WTC11 (cell line): Measurements from ENCODE around the gene TNIK. TPM values are rescaled to one million over a fixed set of nuclear protein-coding genes. Genes with fewer than 3 reads are reported as not detected.

ENCODE experiments used
- ATAC-seq: fragments of 200-7000 bp; cut with Tn5 transposase; 2 replicates; pipeline ENCODE4 v1.10.0; 2021; ENCODE audit warnings: mild to moderate bottlenecking, moderate library complexity
- CTCF ChIA-PET: fragments of 300-600 bp; sonication (Branson Sonifier 250); formaldehyde crosslinking; loops from one replicate; lab custom pipeline; 2021; ENCODE audit warnings: antibody characterized with exemption; lab: Charles Lee
- POLR2A ChIA-PET: fragments of 350-600 bp; sonication (Branson Sonifier 250); formaldehyde crosslinking; loops from one replicate; lab custom pipeline; 2021; ENCODE audit warnings: antibody characterized with exemption; lab: Charles Lee
- DNase-seq: peaks from one replicate; pipeline ENCODE4 v3.0.0; 2021; ENCODE audit warnings: low spot score
- H3K27ac Mint-ChIP-seq: 2 replicates; pipeline ENCODE4 v1.8.0; 2021; ENCODE audit warnings: mixed read lengths
- H3K27me3 Mint-ChIP-seq: 2 replicates; pipeline ENCODE4 v1.8.0; 2021; ENCODE audit warnings: low read depth, mild to moderate bottlenecking, moderate library complexity, mixed read lengths
- H3K36me3 Mint-ChIP-seq: 2 replicates; pipeline ENCODE4 v1.8.0; 2021; ENCODE audit warnings: mixed read lengths
- H3K4me1 Mint-ChIP-seq: 2 replicates; pipeline ENCODE4 v1.8.0; 2022; ENCODE audit warnings: mixed read lengths
- H3K4me3 Mint-ChIP-seq: 2 replicates; pipeline ENCODE4 v1.8.0; 2021; ENCODE audit warnings: mild to moderate bottlenecking, moderate library complexity, mixed read lengths
- H3K9me3 Mint-ChIP-seq: 2 replicates; pipeline ENCODE4 v1.8.0; 2021; ENCODE audit warnings: mixed read lengths
- CREB1 ChIP-seq: sonication (generic); formaldehyde crosslinking; IDR thresholded peaks from 2 replicates; pipeline ENCODE4 v1.8.0; 2023; ENCODE audit warnings: mild to moderate bottlenecking, missing genetic modification reagents
- CTCF ChIP-seq: fragments of 200-600 bp; IDR thresholded peaks from 2 replicates; pipeline ENCODE4 v1.8.0; 2022; ENCODE audit warnings: antibody characterized with exemption
- EMX1 ChIP-seq: fragments of 250-450 bp; sonication (Bioruptor Pico); IDR thresholded peaks from 2 replicates; pipeline ENCODE4 v1.8.0; 2021; ENCODE audit warnings: mild to moderate bottlenecking
- FOXK1 ChIP-seq: sonication (generic); formaldehyde crosslinking; IDR thresholded peaks from 2 replicates; pipeline ENCODE4 v1.8.0; 2022; ENCODE audit warnings: mild to moderate bottlenecking, moderate library complexity, missing genetic modification reagents
- IRF2 ChIP-seq: sonication (generic); formaldehyde crosslinking; IDR thresholded peaks from 2 replicates; pipeline ENCODE4 v1.8.0; 2022; ENCODE audit warnings: low read depth, missing genetic modification reagents, borderline replicate concordance
- JAZF1 ChIP-seq: fragments of 250-450 bp; sonication (Bioruptor Pico); IDR thresholded peaks from 2 replicates; pipeline ENCODE4 v1.9.0; 2021; ENCODE audit warnings: moderate library complexity, mild to moderate bottlenecking, inconsistent platforms
- MAX ChIP-seq: sonication (generic); formaldehyde crosslinking; IDR thresholded peaks from 2 replicates; pipeline ENCODE4 v1.8.0; 2022; ENCODE audit warnings: mild to moderate bottlenecking, missing genetic modification reagents
- NFATC4 ChIP-seq: fragments of 250-450 bp; sonication (Bioruptor Pico); IDR thresholded peaks from 2 replicates; pipeline ENCODE4 v1.9.0; 2021; ENCODE audit warnings: mild to moderate bottlenecking
- NR1H2 ChIP-seq: sonication (generic); formaldehyde crosslinking; IDR thresholded peaks from 2 replicates; pipeline ENCODE4 v1.9.0; 2021; ENCODE audit warnings: mild to moderate bottlenecking, moderate library complexity, missing genetic modification reagents
- NR3C1 ChIP-seq: sonication (generic); formaldehyde crosslinking; conservative IDR thresholded peaks from 2 replicates; pipeline ENCODE4 v1.8.1; 2023; ENCODE audit warnings: low read depth, mild to moderate bottlenecking, missing genetic modification reagents
- PREB ChIP-seq: sonication (generic); formaldehyde crosslinking; IDR thresholded peaks from 2 replicates; pipeline ENCODE4 v1.8.1; 2022; ENCODE audit warnings: mild to moderate bottlenecking, missing genetic modification reagents, moderate library complexity, borderline replicate concordance
- SMAD3 ChIP-seq: sonication (generic); formaldehyde crosslinking; IDR thresholded peaks from 2 replicates; pipeline ENCODE4 v1.8.0; 2022; ENCODE audit warnings: missing genetic modification reagents, mild to moderate bottlenecking, borderline replicate concordance
- SMAD4 ChIP-seq: sonication (generic); formaldehyde crosslinking; IDR thresholded peaks from 2 replicates; pipeline ENCODE4 v1.8.0; 2022; ENCODE audit warnings: mild to moderate bottlenecking, missing genetic modification reagents
- STAT6 ChIP-seq: sonication (generic); formaldehyde crosslinking; conservative IDR thresholded peaks from 2 replicates; pipeline ENCODE4 v1.8.1; 2023; ENCODE audit warnings: mild to moderate bottlenecking, low read depth, missing genetic modification reagents, moderate library complexity
- USF2 ChIP-seq: sonication (generic); formaldehyde crosslinking; IDR thresholded peaks from 2 replicates; pipeline ENCODE4 v1.8.1; 2023; ENCODE audit warnings: mild to moderate bottlenecking, missing genetic modification reagents, moderate library complexity
- ZNF232 ChIP-seq: sonication (generic); formaldehyde crosslinking; IDR thresholded peaks from 2 replicates; pipeline ENCODE4 v1.8.0; 2022; ENCODE audit warnings: mild to moderate bottlenecking, missing genetic modification reagents
- total RNA-seq: library from RNA; stranded (reverse); gene quantifications from 3 replicates; pipeline ENCODE4 v1.2.3, GENCODE V29; 2021
- TF ChIP-seq, protein P1 (sequence below): fragments of 250-450 bp; sonication (Bioruptor Pico); IDR thresholded peaks from 2 replicates; pipeline ENCODE4 v1.8.0; 2021; ENCODE audit warnings: mild to moderate bottlenecking
- TF ChIP-seq, protein P2 (sequence below): sonication (generic); formaldehyde crosslinking; IDR thresholded peaks from 2 replicates; pipeline ENCODE4 v1.8.0; 2023; ENCODE audit warnings: mild to moderate bottlenecking, missing genetic modification reagents
- TF ChIP-seq, protein P3 (sequence below): sonication (generic); formaldehyde crosslinking; IDR thresholded peaks from 2 replicates; pipeline ENCODE4 v1.8.0; 2022; ENCODE audit warnings: missing genetic modification reagents

The TNIK gene
- total RNA-seq, 1 experiment from 2014 or later: 50.3 TPM

DNA sequence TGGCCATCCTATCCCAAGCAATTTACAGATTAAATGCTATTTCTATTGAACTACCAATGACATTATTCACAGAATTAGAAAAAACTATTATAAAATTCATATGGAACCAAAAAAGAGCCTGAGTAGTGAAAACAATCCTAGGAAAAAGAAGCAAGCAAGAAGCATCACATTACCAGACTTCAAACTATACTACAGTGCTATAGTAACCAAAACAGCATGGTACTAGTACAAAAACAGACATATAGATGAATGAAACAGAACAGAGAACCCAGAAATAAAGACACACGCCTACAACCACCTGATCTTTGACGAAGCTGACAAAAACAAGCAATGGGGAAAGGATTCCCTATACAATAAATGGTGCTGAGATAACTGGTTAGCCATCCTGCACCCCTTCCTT lies 152.2 kb downstream of the TNIK start:
- no peaks in the 10 kb centered on the region for H3K27me3 Mint-ChIP-seq
- ChIA-PET CTCF (no interaction called here), POLR2A (no interaction called here)
- peaks cover 4% of the 10 kb centered on the region for H3K36me3 Mint-ChIP-seq
- H3K27ac Mint-ChIP-seq: no peak overlapping the region; the same call in 1 of the 2 replicates
- ATAC-seq (no peak), DNase-seq (no peak)
- H3K9me3 Mint-ChIP-seq: peaks cover 22% of the 10 kb centered on the region
- H3K4me1 Mint-ChIP-seq: peaks cover 40% of the 10 kb centered on the region
- H3K4me3 Mint-ChIP-seq: no peak overlapping the region
- TF ChIP-seq STAT6 (CRISPR knock-in tag) (no peak), JAZF1 (CRISPR knock-in tag) (no peak), PREB (CRISPR knock-in tag) (no peak), CTCF (no peak), IRF2 (CRISPR knock-in tag) (no peak), MAX (CRISPR knock-in tag) (no peak), EMX1 (CRISPR knock-in tag) (no peak), NR1H2 (no peak), ZNF232 (no peak), NR3C1 (no peak), NFATC4 (CRISPR knock-in tag) (no peak)
- TF ChIP-seq, protein P1, sequence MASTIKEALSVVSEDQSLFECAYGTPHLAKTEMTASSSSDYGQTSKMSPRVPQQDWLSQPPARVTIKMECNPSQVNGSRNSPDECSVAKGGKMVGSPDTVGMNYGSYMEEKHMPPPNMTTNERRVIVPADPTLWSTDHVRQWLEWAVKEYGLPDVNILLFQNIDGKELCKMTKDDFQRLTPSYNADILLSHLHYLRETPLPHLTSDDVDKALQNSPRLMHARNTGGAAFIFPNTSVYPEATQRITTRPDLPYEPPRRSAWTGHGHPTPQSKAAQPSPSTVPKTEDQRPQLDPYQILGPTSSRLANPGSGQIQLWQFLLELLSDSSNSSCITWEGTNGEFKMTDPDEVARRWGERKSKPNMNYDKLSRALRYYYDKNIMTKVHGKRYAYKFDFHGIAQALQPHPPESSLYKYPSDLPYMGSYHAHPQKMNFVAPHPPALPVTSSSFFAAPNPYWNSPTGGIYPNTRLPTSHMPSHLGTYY (CRISPR knock-in tag): no peak
- TF ChIP-seq, protein P2, sequence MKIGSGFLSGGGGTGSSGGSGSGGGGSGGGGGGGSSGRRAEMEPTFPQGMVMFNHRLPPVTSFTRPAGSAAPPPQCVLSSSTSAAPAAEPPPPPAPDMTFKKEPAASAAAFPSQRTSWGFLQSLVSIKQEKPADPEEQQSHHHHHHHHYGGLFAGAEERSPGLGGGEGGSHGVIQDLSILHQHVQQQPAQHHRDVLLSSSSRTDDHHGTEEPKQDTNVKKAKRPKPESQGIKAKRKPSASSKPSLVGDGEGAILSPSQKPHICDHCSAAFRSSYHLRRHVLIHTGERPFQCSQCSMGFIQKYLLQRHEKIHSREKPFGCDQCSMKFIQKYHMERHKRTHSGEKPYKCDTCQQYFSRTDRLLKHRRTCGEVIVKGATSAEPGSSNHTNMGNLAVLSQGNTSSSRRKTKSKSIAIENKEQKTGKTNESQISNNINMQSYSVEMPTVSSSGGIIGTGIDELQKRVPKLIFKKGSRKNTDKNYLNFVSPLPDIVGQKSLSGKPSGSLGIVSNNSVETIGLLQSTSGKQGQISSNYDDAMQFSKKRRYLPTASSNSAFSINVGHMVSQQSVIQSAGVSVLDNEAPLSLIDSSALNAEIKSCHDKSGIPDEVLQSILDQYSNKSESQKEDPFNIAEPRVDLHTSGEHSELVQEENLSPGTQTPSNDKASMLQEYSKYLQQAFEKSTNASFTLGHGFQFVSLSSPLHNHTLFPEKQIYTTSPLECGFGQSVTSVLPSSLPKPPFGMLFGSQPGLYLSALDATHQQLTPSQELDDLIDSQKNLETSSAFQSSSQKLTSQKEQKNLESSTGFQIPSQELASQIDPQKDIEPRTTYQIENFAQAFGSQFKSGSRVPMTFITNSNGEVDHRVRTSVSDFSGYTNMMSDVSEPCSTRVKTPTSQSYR (CRISPR knock-in tag): no peak

DNA sequence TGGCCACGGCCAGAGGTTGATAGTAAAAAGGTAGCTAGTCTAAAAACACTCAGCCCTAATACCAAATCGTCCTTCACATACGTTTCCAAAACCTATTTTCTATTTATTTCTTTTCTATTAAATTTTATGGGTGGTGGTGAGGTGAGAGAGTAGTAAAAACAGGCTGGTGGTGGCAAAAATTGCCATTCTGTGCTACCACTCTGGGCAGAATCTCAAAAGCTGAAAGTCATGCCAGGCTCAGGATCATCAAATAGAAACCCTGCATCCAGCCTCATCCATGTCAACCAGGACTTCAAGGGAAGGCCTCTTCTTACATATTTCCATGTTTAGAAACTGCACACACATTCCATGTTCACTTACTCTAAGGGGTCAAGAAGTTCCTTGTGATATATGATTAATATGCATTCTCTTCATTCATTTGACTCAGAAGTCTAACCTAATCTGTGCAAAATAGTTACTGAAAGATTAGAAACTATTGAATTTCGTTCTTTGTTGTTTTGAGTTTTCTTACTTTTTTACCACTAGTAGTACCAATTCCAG lies 153.1 kb downstream of the TNIK start:
- no peak overlapping the region for H3K4me3 Mint-ChIP-seq
- ChIA-PET POLR2A (no interaction called here), CTCF (no interaction called here)
- no peak for DNase-seq
- H3K27ac Mint-ChIP-seq: 0 out of 2 replicates have a peak overlapping the region, but pooled peaks have one; percentile 64
- H3K27me3 Mint-ChIP-seq: no peaks in the 10 kb centered on the region
- H3K9me3 Mint-ChIP-seq: peaks cover 22% of the 10 kb centered on the region
- no peak for ATAC-seq
- peaks cover 4% of the 10 kb centered on the region for H3K36me3 Mint-ChIP-seq
- peaks cover 32% of the 10 kb centered on the region for H3K4me1 Mint-ChIP-seq
- TF ChIP-seq SMAD3 (no peak), SMAD4 (CRISPR knock-in tag) (no peak), CREB1 (no peak), FOXK1 (CRISPR knock-in tag) (no peak), JAZF1 (CRISPR knock-in tag) (no peak), NR3C1 (no peak), USF2 (CRISPR knock-in tag) (no peak)
- TF ChIP-seq, protein P3, sequence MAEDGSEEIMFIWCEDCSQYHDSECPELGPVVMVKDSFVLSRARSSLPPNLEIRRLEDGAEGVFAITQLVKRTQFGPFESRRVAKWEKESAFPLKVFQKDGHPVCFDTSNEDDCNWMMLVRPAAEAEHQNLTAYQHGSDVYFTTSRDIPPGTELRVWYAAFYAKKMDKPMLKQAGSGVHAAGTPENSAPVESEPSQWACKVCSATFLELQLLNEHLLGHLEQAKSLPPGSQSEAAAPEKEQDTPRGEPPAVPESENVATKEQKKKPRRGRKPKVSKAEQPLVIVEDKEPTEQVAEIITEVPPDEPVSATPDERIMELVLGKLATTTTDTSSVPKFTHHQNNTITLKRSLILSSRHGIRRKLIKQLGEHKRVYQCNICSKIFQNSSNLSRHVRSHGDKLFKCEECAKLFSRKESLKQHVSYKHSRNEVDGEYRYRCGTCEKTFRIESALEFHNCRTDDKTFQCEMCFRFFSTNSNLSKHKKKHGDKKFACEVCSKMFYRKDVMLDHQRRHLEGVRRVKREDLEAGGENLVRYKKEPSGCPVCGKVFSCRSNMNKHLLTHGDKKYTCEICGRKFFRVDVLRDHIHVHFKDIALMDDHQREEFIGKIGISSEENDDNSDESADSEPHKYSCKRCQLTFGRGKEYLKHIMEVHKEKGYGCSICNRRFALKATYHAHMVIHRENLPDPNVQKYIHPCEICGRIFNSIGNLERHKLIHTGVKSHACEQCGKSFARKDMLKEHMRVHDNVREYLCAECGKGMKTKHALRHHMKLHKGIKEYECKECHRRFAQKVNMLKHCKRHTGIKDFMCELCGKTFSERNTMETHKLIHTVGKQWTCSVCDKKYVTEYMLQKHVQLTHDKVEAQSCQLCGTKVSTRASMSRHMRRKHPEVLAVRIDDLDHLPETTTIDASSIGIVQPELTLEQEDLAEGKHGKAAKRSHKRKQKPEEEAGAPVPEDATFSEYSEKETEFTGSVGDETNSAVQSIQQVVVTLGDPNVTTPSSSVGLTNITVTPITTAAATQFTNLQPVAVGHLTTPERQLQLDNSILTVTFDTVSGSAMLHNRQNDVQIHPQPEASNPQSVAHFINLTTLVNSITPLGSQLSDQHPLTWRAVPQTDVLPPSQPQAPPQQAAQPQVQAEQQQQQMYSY (CRISPR knock-in tag): no peak
